Uterus (tissue), 2 donors: ENCODE measurements around the gene FPR2.

Experiments used
- CTCF ChIP-seq, 4 experiments: fragments of 200-600 bp in 2 of 4; fragments of 450-650 bp in 2 of 4; sonication (generic) in 2 of 4; IDR thresholded peaks; one replicate each; pipeline ENCODE4 v1.5.1; 2016 to 2019; ENCODE audit warnings: antibody characterized with exemption in 4 of 4, mild to moderate bottlenecking in 2 of 4, moderate library complexity in 1 of 4
- POLR2A ChIP-seq, 2 donors: fragments of 450-650 bp; IDR thresholded peaks; one replicate each; pipeline ENCODE4 v1.6.1; 2016; ENCODE audit warnings: antibody characterized with exemption in 2 of 2, mild to moderate bottlenecking in 1 of 2, moderate library complexity in 1 of 2

- TF ChIP-seq CTCF (IDR thresholded peaks at IDR 0.05) (no peak), POLR2A (IDR thresholded peaks at IDR 0.05) (no peak)
Observed at GRCh38 chr19:51810223-51810622, 49.2 kb downstream of the FPR2 start.
